MCF 10A (cell line): ENCODE results near the gene LRRC3. TPM values are rescaled to one million over a fixed set of nuclear protein-coding genes. Genes with fewer than 3 reads are reported as not detected.

Source experiments
- BruUV-seq: library from RNA; stranded (reverse); fragments of 400-500 nt; replicated peaks from 2 replicates; lab custom pipeline; 2021; lab: Mats Ljungman, UMichigan
- CTCF ChIA-PET: fragments of 300-600 bp; sonication (Branson Sonifier 250); formaldehyde crosslinking; extraction: SDS; loops from one replicate; lab custom pipeline; 2021; ENCODE audit warnings: antibody characterized with exemption, inconsistent platforms; lab: Yijun Ruan, JAX
- POLR2A ChIA-PET: fragments of 300-600, 350-650 bp; sonication (Branson Sonifier 250); formaldehyde crosslinking; extraction: SDS; loops from one replicate; lab custom pipeline; 2020; ENCODE audit warnings: antibody characterized with exemption, inconsistent platforms; lab: Yijun Ruan, JAX
- DNase-seq: peaks from one replicate; pipeline ENCODE4 v3.0.0-alpha.2; 2018; ENCODE audit not compliant: unreplicated experiment
- H3K27ac Mint-ChIP-seq: one replicate; pipeline ENCODE4 v1.8.0; 2022; ENCODE audit warnings: mild to moderate bottlenecking, low read depth, mixed read lengths; ENCODE audit not compliant: unreplicated experiment
- H3K27me3 Mint-ChIP-seq: one replicate; pipeline ENCODE4 v1.8.0; 2022; ENCODE audit warnings: mixed read lengths; ENCODE audit not compliant: insufficient read depth, unreplicated experiment
- H3K36me3 Mint-ChIP-seq: one replicate; pipeline ENCODE4 v1.8.0; 2022; ENCODE audit warnings: mild to moderate bottlenecking, moderate library complexity, mixed read lengths; ENCODE audit not compliant: insufficient read depth, unreplicated experiment
- H3K4me1 Mint-ChIP-seq: one replicate; pipeline ENCODE4 v1.8.0; 2022; ENCODE audit warnings: mixed read lengths; ENCODE audit not compliant: insufficient read depth, unreplicated experiment
- H3K4me3 Mint-ChIP-seq: one replicate; pipeline ENCODE4 v1.8.0; 2022; ENCODE audit warnings: mild to moderate bottlenecking, moderate library complexity, mixed read lengths; ENCODE audit not compliant: unreplicated experiment
- H3K9me3 Mint-ChIP-seq: one replicate; pipeline ENCODE4 v1.8.0; 2022; ENCODE audit warnings: mixed read lengths; ENCODE audit not compliant: unreplicated experiment
- intact Hi-C: fragments of 100-400 bp; cut with micrococcal nuclease; formaldehyde crosslinking; loops from 2 replicates; pipeline ENCODE4 v1.14.1; 2022
- total RNA-seq: library from RNA; stranded (reverse); gene quantifications from 2 replicates; pipeline ENCODE4 v1.2.3, GENCODE V29; 2022
- TF ChIP-seq, protein P1 (sequence below): fragments of 200-600 bp; IDR thresholded peaks from one replicate; pipeline ENCODE4 v1.8.0; 2022; ENCODE audit warnings: antibody characterized with exemption, mild to moderate bottlenecking; ENCODE audit not compliant: unreplicated experiment

The LRRC3 gene
- total RNA-seq, 1 experiment from 2014 or later = not detected

DNA sequence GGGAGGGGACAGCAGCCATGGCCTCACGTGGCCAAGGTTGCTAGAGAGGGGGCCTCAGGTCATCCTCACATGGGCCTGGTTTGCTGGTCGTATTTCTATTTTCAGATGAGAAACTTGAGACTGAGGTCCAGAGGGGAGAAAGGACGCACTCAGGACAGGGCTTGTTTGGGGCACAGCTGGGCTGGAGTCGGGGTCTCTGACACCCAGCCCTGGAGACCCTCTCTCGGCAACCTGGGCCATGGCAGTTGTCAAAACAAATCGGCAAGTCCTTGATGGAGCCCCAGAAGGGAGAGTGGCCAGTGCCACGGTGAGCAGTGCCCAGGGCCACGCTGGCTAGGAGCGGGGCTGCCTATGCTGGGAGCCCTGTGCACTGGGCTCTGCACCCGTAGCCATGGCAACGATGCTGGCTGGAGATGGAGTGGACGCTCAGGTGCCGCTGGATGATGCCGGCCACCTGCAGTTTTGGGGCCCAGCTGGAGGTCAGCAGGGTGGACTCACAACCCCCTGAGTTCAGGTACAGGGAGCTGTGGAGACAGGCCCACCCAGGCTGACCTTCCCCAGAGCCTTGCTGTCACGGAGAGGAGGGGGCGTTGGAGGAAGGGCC is 11.1 kb downstream of the LRRC3 start:
- H3K36me3 Mint-ChIP-seq = no peaks in the 10 kb centered on the region

DNA sequence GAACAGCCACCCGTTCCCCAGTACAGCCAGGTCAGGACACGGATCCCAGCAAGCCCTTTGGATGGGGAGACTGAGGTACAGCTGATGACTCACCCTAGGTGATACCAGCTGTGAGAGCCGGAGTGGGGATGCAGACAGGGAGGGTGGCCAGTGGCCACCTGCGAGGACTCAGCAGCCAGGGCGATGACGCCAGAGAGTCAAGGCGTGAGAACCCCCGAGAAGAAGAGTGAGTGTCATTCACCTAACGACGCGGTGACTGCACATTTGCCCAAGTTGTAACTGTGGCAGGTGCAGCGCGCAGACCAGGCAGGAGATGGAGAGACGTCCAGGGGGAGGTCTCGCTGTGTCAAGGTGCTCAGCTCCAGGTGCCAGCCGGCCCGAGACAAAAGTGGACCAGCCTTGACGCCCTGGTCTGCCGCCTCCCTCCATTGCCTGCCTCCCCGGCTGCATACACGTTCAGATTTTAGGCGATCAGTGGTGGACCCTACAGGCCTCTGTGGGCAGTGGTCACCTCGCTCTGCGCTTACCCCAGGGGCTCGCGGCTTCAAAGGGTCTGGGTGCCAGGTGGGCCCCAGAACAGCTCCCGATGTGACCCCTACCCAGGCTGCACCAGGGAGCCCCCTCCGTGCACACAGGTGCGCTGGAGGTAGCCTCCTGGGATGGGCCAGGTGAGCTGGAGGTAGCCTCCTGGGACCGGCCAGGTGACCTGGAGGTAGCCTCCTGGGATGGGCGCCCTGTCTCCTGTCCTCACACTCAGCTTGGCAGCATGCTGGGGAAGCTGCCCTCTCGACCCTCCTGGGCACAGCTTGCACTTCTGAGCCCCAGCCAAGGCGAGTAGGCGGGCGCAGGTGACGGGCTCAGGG is 11.9 kb downstream of the LRRC3 start:
- Mint-ChIP-seq H3K36me3 (no peaks in the 10 kb centered on the region), H3K27me3 (no peaks in the 10 kb centered on the region), H3K27ac (no peak overlapping the region), H3K4me1 (no peaks in the 10 kb centered on the region), H3K4me3 (no peak overlapping the region), H3K9me3 (peaks cover 17% of the 10 kb centered on the region)
- no TSS peak for BruUV-seq
- TF ChIP-seq, protein P1, sequence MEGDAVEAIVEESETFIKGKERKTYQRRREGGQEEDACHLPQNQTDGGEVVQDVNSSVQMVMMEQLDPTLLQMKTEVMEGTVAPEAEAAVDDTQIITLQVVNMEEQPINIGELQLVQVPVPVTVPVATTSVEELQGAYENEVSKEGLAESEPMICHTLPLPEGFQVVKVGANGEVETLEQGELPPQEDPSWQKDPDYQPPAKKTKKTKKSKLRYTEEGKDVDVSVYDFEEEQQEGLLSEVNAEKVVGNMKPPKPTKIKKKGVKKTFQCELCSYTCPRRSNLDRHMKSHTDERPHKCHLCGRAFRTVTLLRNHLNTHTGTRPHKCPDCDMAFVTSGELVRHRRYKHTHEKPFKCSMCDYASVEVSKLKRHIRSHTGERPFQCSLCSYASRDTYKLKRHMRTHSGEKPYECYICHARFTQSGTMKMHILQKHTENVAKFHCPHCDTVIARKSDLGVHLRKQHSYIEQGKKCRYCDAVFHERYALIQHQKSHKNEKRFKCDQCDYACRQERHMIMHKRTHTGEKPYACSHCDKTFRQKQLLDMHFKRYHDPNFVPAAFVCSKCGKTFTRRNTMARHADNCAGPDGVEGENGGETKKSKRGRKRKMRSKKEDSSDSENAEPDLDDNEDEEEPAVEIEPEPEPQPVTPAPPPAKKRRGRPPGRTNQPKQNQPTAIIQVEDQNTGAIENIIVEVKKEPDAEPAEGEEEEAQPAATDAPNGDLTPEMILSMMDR = no peak
- DNase-seq = no peak
- ChIA-PET CTCF (interaction anchor here (0.9 kb wide), 1 partner anchor 326 kb away, joined by 4 read pairs; no protein-coding TSS in a partner anchor), POLR2A (no interaction called here)
- intact Hi-C loops = no loop called here

More for the DNA sequence above, 11.1 kb downstream of the LRRC3 start:
- TF ChIP-seq, protein P1 = no peak
- no peaks in the 10 kb centered on the region for H3K4me1 Mint-ChIP-seq
- no peak overlapping the region for H3K27ac Mint-ChIP-seq
- CTCF ChIA-PET = interaction anchor here (0.6 kb wide), 1 partner anchor 442 kb away, joined by 3 read pairs; no protein-coding TSS in a partner anchor
- H3K27me3 Mint-ChIP-seq = no peaks in the 10 kb centered on the region
- H3K9me3 Mint-ChIP-seq = peaks cover 17% of the 10 kb centered on the region
- no peak overlapping the region for H3K4me3 Mint-ChIP-seq
- DNase-seq = no peak
- BruUV-seq = no TSS peak
- POLR2A ChIA-PET = no interaction called here
- intact Hi-C loops = no loop called here

DNA sequence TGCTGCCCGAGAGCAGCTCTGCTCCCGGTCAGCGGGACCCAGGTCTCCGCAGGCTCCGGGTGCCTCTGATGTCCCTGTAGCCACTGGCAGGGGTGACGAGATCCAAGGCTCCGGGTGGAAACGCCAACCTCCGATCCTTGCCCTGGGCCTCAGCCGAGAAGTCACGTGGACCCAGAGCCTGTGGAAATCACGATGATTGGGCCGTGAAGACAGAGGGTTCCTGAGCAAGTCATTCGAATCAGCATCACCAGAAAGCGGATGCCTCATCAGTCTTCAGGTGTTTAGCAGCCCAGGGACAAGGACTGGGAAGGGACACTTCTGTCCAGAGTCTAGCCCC is 12.5 kb downstream of the LRRC3 start:
- H3K4me1 Mint-ChIP-seq = no peaks in the 10 kb centered on the region
- H3K27ac Mint-ChIP-seq = no peak overlapping the region
- no TSS peak for BruUV-seq
- peaks cover 17% of the 10 kb centered on the region for H3K9me3 Mint-ChIP-seq
- no peaks in the 10 kb centered on the region for H3K27me3 Mint-ChIP-seq
- no peak for DNase-seq
- H3K36me3 Mint-ChIP-seq = no peaks in the 10 kb centered on the region
- ChIA-PET CTCF (interaction anchor here (0.9 kb wide), 1 partner anchor 325 kb away, joined by 4 read pairs; no protein-coding TSS in a partner anchor), POLR2A (no interaction called here)
- TF ChIP-seq, protein P1 = no peak
- no peak overlapping the region for H3K4me3 Mint-ChIP-seq
- intact Hi-C loops = no loop called here

DNA sequence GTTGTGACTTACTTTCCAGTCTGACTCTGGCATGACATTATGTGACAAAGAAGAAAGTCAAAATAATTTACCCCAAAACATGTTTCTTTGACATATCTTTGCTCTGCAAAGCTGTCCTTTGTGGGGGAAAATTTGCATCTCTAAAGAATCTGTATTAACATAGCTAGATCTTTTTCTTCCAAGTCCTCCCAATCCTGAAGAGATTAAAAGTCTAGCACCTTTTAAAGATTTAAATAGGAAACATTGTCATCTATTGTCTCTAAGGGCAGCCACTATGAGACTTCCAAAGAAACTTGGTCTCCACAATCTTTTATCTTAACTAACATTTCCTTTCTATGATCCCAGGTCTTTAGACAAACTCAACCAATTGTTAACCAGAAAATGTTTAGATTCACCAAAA is 16.0 kb downstream of the LRRC3 start:
- intact Hi-C loops = no loop called here
- no peak for DNase-seq
- CTCF ChIA-PET = interaction anchor here (0.8 kb wide), 1 partner anchor 9 kb away, joined by 3 read pairs; no protein-coding TSS in a partner anchor
- POLR2A ChIA-PET = no interaction called here
- no TSS peak for BruUV-seq
- Mint-ChIP-seq H3K9me3 (peaks cover 7% of the 10 kb centered on the region), H3K4me3 (no peak overlapping the region), H3K27me3 (no peaks in the 10 kb centered on the region), H3K4me1 (no peaks in the 10 kb centered on the region), H3K36me3 (no peaks in the 10 kb centered on the region), H3K27ac (no peak overlapping the region)
- TF ChIP-seq, protein P1 = no peak
